ENCODE results near the gene PRSS57. TPM values are rescaled to one million over a fixed set of nuclear protein-coding genes. Genes with fewer than 3 reads are reported as not detected.
A peak's percentile ranks its signal among the peaks of the same experiment; 100 is the strongest.

The PRSS57 gene
- total RNA-seq, 1 donor = not detected

DNA sequence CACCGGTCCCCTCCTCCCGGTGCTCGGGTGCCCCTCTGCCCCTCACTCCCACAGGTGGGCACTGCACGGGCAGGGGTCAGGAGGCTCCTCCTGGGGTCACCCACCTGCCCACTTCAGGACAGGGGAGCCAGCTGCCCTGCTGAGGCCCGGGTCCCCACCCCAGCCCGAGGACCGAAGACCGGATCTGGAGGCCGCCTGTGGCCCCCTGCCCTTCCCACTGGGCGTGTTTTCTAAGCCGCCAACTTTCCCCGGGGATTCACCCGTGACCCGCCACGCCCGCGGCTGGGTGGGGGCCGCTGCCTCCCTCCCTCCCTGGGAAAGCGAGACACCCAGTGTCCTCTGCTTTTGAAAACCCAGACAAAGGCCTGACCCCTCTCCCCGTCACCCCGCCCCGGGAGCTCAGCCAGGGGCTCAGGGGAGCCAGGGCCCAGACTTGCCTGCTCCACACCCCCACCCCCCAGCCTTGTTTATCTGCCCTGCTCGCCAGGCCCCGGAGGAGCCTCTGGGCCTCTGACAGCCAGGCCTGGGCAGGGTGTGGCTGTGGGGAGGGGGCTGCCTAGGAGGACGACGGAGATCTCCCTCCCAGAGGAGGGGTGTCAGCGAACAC, 14.8 kb upstream of the PRSS57 start:
- Histone ChIP-seq H3K4me2 (ENCODE audit: insufficient read depth, low read length) (no peak overlapping the region), H3K4me1 (ENCODE audit: insufficient read depth, low read length) (no peaks in the 10 kb centered on the region), H2AFZ (ENCODE audit: low read length) (no peak overlapping the region), H4K20me1 (ENCODE audit: insufficient read depth, low read length) (no peaks in the 10 kb centered on the region), H3K36me3 (ENCODE audit: insufficient read depth, low read length) (no peaks in the 10 kb centered on the region), H3K27me3 (ENCODE audit: insufficient read depth, low read length) (peaks cover 27% of the 10 kb centered on the region), H3K27ac (ENCODE audit: low read depth, low read length) (no peak overlapping the region), H3K4me3 (ENCODE audit: insufficient read depth, low read length) (no peak overlapping the region), H3K79me2 (ENCODE audit: insufficient read depth, low read length) (no peaks in the 10 kb centered on the region), H3K9me3 (ENCODE audit: low read depth, low read length) (peaks cover 3% of the 10 kb centered on the region)
- DNase-seq (ENCODE audit: insufficient read length, low spot score, missing footprints) = peak; percentile 75
- no peak for TF ChIP-seq CTCF (IDR thresholded peaks at IDR 0.05; ENCODE audit: extremely low read depth, low read depth, low read length)

GRCh38 chr19:709196-709964, 14.1 kb upstream of the PRSS57 start:
- Histone ChIP-seq H3K9me3 (ENCODE audit: low read depth, low read length) (peaks cover 3% of the 10 kb centered on the region), H3K4me1 (ENCODE audit: insufficient read depth, low read length) (no peaks in the 10 kb centered on the region), H4K20me1 (ENCODE audit: insufficient read depth, low read length) (no peaks in the 10 kb centered on the region), H3K4me3 (ENCODE audit: insufficient read depth, low read length) (no peak overlapping the region), H2AFZ (ENCODE audit: low read length) (no peak overlapping the region), H3K27ac (ENCODE audit: low read depth, low read length) (no peak overlapping the region), H3K36me3 (ENCODE audit: insufficient read depth, low read length) (no peaks in the 10 kb centered on the region), H3K4me2 (ENCODE audit: insufficient read depth, low read length) (no peak overlapping the region), H3K27me3 (ENCODE audit: insufficient read depth, low read length) (peaks cover 27% of the 10 kb centered on the region), H3K79me2 (ENCODE audit: insufficient read depth, low read length) (no peaks in the 10 kb centered on the region)
- peak; percentile 62 for DNase-seq (ENCODE audit: insufficient read length, low spot score, missing footprints)
- no peak for TF ChIP-seq CTCF (IDR thresholded peaks at IDR 0.05; ENCODE audit: extremely low read depth, low read depth, low read length)

GRCh38 chr19:708154-709143, 13.2 kb upstream of the PRSS57 start, which contains the start of gene PALM:
TSS of gene PALM (plus strand) at chr19:708935. CDS start at chr19:709147, 212 bp downstream.
- no peaks in the 10 kb centered on the region for H3K36me3 ChIP-seq (ENCODE audit: insufficient read depth, low read length)
- H4K20me1 ChIP-seq (ENCODE audit: insufficient read depth, low read length) = no peaks in the 10 kb centered on the region
- H3K4me1 ChIP-seq (ENCODE audit: insufficient read depth, low read length) = no peaks in the 10 kb centered on the region
- peak; percentile 78 for DNase-seq (ENCODE audit: insufficient read length, low spot score, missing footprints)
- H3K4me2 ChIP-seq (ENCODE audit: insufficient read depth, low read length) = no peak within 1 kb of the TSS
- H2AFZ ChIP-seq (ENCODE audit: low read length) = no peak within 1 kb of the TSS
- H3K79me2 ChIP-seq (ENCODE audit: insufficient read depth, low read length) = no peaks in the 10 kb centered on the region
- H3K27me3 ChIP-seq (ENCODE audit: insufficient read depth, low read length) = peaks cover 27% of the 10 kb centered on the region
- TF ChIP-seq CTCF (IDR thresholded peaks at IDR 0.05; ENCODE audit: extremely low read depth, low read depth, low read length) = no peak
- no peak within 1 kb of the TSS for H3K4me3 ChIP-seq (ENCODE audit: insufficient read depth, low read length)
- H3K27ac ChIP-seq (ENCODE audit: low read depth, low read length) = no peak within 1 kb of the TSS
- peaks cover 3% of the 10 kb centered on the region for H3K9me3 ChIP-seq (ENCODE audit: low read depth, low read length)
